LNCAP (cell line): Measurements from ENCODE around the gene COL8A1.

Source experiments
- CTCF ChIP-seq: fragments of 450-650 bp; IDR thresholded peaks from 2 replicates; pipeline ENCODE4 v1.5.1; 2017; ENCODE audit warnings: mild to moderate bottlenecking

Gene COL8A1

GRCh38 chr3:99678896-99679295 is 40.5 kb downstream of the COL8A1 start:
- no peak for TF ChIP-seq CTCF

- TF ChIP-seq CTCF = no peak
Measured at GRCh38 chr3:99681512-99681911, 43.1 kb downstream of the COL8A1 start.

GRCh38 chr3:99681976-99682375 is 43.6 kb downstream of the COL8A1 start:
- no peak for TF ChIP-seq CTCF

GRCh38 chr3:99683465-99683864 is 45.1 kb downstream of the COL8A1 start:
- TF ChIP-seq CTCF = no peak

GRCh38 chr3:99683876-99684275 is 45.5 kb downstream of the COL8A1 start:
- no peak for TF ChIP-seq CTCF

- TF ChIP-seq CTCF = no peak
Measured at GRCh38 chr3:99684644-99685043, 46.2 kb downstream of the COL8A1 start.

GRCh38 chr3:99686469-99686868 is 48.1 kb downstream of the COL8A1 start:
- TF ChIP-seq CTCF = no peak

GRCh38 chr3:99686955-99687612 is 48.7 kb downstream of the COL8A1 start:
- TF ChIP-seq CTCF = peak; percentile 85
